HFFc6 (cell line): Measurements from ENCODE around the gene NUDT3. TPM values are rescaled to one million over a fixed set of nuclear protein-coding genes. Genes with fewer than 3 reads are reported as not detected.
A peak's percentile ranks its signal among the peaks of the same experiment; 100 is the strongest.

ENCODE experiments used
- DNase-seq: peaks from one replicate; pipeline ENCODE4 v3.0.0-alpha.2; 2018
- H3K27ac Mint-ChIP-seq: 2 replicates; pipeline ENCODE4 v1.8.0; 2020; ENCODE audit warnings: mild to moderate bottlenecking, mixed read lengths
- H3K27me3 Mint-ChIP-seq: 2 replicates; pipeline ENCODE4 v1.8.0; 2021; ENCODE audit warnings: mild to moderate bottlenecking, moderate library complexity, mixed read lengths; ENCODE audit not compliant: insufficient read depth
- H3K36me3 Mint-ChIP-seq: 2 replicates; pipeline ENCODE4 v1.8.0; 2021; ENCODE audit warnings: low read depth, mixed read lengths
- H3K4me1 Mint-ChIP-seq: 2 replicates; pipeline ENCODE4 v1.8.0; 2020; ENCODE audit warnings: low read depth, mixed read lengths
- H3K4me3 Mint-ChIP-seq: 2 replicates; pipeline ENCODE4 v1.8.0; 2020; ENCODE audit warnings: mild to moderate bottlenecking, moderate library complexity, mixed read lengths
- H3K9me3 Mint-ChIP-seq: 2 replicates; pipeline ENCODE4 v1.8.0; 2020; ENCODE audit warnings: mild to moderate bottlenecking, mixed read lengths
- total RNA-seq, 6 experiments: library from RNA; stranded (reverse); fragmentation: NEBNext Ultra II Directional; extraction: Animal tissue kit (Norgen Biotek cat#: 25700); gene quantifications; 2 replicates in 1 of 6; 3 replicates in 5 of 6; pipeline ENCODE4 v1.2.3, GENCODE V29; 2021
- TF ChIP-seq, protein P1 (sequence below): fragments of 200-600 bp; sonication (generic); IDR thresholded peaks from 2 replicates; pipeline ENCODE4 v1.5.0; 2021; ENCODE audit warnings: antibody characterized with exemption, mild to moderate bottlenecking

Gene NUDT3
- total RNA-seq, 6 experiments from 2014 or later = 11.3 to 18.9 (median 16.6) TPM

- TF ChIP-seq, protein P1, sequence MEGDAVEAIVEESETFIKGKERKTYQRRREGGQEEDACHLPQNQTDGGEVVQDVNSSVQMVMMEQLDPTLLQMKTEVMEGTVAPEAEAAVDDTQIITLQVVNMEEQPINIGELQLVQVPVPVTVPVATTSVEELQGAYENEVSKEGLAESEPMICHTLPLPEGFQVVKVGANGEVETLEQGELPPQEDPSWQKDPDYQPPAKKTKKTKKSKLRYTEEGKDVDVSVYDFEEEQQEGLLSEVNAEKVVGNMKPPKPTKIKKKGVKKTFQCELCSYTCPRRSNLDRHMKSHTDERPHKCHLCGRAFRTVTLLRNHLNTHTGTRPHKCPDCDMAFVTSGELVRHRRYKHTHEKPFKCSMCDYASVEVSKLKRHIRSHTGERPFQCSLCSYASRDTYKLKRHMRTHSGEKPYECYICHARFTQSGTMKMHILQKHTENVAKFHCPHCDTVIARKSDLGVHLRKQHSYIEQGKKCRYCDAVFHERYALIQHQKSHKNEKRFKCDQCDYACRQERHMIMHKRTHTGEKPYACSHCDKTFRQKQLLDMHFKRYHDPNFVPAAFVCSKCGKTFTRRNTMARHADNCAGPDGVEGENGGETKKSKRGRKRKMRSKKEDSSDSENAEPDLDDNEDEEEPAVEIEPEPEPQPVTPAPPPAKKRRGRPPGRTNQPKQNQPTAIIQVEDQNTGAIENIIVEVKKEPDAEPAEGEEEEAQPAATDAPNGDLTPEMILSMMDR = no peak
- Mint-ChIP-seq H3K4me3 (0 out of 2 replicates have a peak overlapping the region, but pooled peaks have one; percentile 78), H3K9me3 (no peaks in the 10 kb centered on the region), H3K27me3 (peaks cover 4% of the 10 kb centered on the region), H3K4me1 (peaks cover 54% of the 10 kb centered on the region), H3K27ac (no peak overlapping the region), H3K36me3 (peaks cover 33% of the 10 kb centered on the region; the same call in 1 of the 2 replicates)
- no peak for DNase-seq
Observed at GRCh38 chr6:34237316-34237721, 155.2 kb downstream of the NUDT3 start.

GRCh38 chr6:34236443-34237315, 155.8 kb downstream of the NUDT3 start, which contains the start of gene HMGA1:
Gene HMGA1, plus strand, starts transcription at chr6:34236873. Its CDS starts 3,908 bp downstream, at chr6:34240781.
- H3K27me3 Mint-ChIP-seq = peaks cover 4% of the 10 kb centered on the region
- peaks cover 26% of the 10 kb centered on the region; the same call in 1 of the 2 replicates for H3K36me3 Mint-ChIP-seq
- no peaks in the 10 kb centered on the region for H3K9me3 Mint-ChIP-seq
- TF ChIP-seq, protein P1 = no peak
- DNase-seq = peak; percentile 84
- H3K4me3 Mint-ChIP-seq = peak within 1 kb of the TSS; percentile 82
- H3K4me1 Mint-ChIP-seq = peaks cover 47% of the 10 kb centered on the region
- peak within 1 kb of the TSS; percentile 73 for H3K27ac Mint-ChIP-seq

- H3K36me3 Mint-ChIP-seq = peaks cover 20% of the 10 kb centered on the region; the same call in 1 of the 2 replicates
- peaks cover 41% of the 10 kb centered on the region for H3K4me1 Mint-ChIP-seq
- TF ChIP-seq, protein P1 = no peak
- DNase-seq = no peak
- H3K9me3 Mint-ChIP-seq = no peaks in the 10 kb centered on the region
- peaks cover 4% of the 10 kb centered on the region for H3K27me3 Mint-ChIP-seq
- peak overlapping the region; percentile 78 for H3K4me3 Mint-ChIP-seq
- H3K27ac Mint-ChIP-seq = peak overlapping the region; percentile 73
Observed at GRCh38 chr6:34236131-34236442, 156.4 kb downstream of the NUDT3 start.

DNA sequence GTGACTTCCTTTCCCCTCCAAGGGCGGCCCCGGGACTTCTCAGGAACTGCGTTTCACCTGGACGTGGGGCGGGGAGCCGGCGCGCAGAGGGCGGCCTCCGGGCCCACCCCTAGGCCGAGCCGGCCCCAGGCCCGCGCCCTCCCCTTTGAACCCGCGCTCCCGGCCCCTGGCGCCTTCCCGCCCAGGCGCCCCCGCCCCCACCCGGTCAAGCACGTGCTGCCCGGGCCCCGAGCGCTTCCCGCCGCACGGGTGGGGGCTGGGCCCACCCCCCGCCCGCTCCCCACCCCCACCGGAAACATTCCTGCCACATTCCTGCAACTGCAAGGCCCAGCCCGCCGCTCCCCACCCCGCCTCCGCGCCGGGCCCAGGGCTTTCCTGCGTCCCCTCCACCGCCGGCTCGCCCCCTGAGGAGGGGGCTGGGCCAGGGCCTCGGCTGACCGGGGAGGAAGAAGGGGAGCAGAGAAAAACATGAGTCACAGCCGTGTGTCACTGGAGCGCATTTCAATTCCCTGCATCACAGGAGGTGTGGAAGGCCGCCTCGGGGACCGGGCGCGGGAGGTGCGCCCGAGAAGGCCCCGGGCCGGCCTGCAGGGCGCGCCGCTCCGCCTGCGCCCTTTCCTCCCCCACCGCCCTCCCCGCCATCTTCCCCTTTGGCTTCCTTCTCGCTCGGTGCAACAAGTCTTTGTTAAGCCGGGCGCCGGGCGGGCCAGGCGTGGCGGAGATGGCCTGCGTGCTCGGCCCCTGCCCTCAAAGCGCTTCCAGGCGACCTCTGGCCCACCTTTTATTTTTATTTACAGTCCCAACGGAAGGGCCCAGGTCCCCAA, 156.9 kb downstream of the NUDT3 start:
- Mint-ChIP-seq H3K9me3 (no peaks in the 10 kb centered on the region), H3K27ac (peak overlapping the region; percentile 73), H3K4me1 (peaks cover 41% of the 10 kb centered on the region), H3K27me3 (peaks cover 4% of the 10 kb centered on the region), H3K36me3 (peaks cover 18% of the 10 kb centered on the region; the same call in 1 of the 2 replicates), H3K4me3 (peak overlapping the region; percentile 78)
- peak; percentile 89 for DNase-seq
- TF ChIP-seq, protein P1 = peak; percentile 34; the same call in 1 of the 2 replicates

DNA sequence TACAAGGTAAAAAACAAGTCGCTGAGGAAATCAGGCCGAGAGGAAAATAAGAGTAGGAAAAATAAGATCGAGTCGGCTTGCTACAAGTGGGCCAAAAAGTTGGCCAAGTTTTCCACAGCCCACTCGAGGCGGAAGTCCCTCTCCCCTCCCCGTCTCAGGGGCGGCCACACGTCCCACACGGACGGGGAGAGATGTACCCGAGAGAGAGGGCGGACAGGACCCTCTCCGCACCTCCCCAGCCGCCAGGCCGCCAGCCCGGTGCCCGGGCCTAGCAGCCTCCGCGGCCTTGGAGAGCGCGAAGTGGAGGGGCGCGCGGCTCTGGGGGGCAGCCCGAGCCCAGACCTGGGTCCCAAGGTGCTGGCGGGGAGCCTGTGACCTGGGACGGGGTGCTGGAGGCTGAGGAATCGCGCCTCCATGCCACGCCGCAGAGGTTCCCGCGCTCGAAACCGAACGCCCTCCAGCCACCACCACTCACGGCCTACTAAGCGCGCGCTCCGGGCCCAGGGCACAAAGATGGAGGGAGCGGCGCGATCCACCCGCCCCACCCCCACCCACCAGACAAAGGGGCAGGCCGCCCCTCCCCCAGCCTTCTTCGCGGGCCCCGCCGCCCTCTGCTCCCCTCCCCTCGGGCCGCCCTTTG, 157.7 kb downstream of the NUDT3 start:
- peak overlapping the region; percentile 8; the same call in 1 of the 2 replicates for H3K27ac Mint-ChIP-seq
- TF ChIP-seq, protein P1 = no peak
- peaks cover 14% of the 10 kb centered on the region; the same call in 1 of the 2 replicates for H3K36me3 Mint-ChIP-seq
- H3K4me3 Mint-ChIP-seq = no peak overlapping the region
- no peak for DNase-seq
- no peaks in the 10 kb centered on the region for H3K9me3 Mint-ChIP-seq
- peaks cover 40% of the 10 kb centered on the region for H3K4me1 Mint-ChIP-seq
- H3K27me3 Mint-ChIP-seq = peaks cover 4% of the 10 kb centered on the region
